ENCODE measurements around the gene SAMD5.

SAMD5 gene

DNA sequence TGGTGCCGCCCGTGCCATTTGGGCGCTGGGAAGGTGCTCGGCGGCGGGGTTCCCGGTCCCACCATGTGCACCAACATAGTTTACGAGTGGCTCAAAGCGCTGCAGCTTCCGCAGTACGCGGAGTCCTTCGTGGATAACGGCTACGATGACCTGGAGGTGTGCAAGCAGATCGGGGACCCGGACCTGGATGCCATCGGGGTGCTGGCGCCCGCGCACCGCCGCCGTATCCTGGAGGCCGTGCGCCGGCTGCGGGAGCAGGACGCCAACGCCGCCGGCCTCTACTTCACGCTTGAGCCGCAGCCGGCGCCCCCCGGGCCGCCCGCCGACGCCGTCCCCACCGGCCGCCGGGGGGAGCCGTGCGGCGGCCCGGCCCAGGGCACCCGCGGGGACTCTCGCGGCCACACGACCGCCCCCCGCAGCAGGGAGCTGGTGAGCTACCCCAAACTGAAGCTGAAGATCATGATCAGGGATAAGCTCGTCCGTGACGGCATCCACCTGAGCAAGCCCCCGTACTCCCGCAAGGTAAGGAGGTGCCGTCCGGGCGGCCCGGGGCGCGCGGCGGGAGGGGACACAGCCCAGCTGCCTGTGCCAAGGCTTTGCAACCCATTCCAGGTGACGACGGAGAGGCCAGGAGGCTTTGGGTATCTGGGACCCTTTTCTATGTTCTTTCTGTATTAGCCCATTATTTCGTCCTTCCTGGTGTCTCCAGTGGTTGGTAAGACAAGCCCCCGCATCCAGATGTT, 547 bp downstream of the SAMD5 start:
- TF ChIP-seq, protein P1, sequence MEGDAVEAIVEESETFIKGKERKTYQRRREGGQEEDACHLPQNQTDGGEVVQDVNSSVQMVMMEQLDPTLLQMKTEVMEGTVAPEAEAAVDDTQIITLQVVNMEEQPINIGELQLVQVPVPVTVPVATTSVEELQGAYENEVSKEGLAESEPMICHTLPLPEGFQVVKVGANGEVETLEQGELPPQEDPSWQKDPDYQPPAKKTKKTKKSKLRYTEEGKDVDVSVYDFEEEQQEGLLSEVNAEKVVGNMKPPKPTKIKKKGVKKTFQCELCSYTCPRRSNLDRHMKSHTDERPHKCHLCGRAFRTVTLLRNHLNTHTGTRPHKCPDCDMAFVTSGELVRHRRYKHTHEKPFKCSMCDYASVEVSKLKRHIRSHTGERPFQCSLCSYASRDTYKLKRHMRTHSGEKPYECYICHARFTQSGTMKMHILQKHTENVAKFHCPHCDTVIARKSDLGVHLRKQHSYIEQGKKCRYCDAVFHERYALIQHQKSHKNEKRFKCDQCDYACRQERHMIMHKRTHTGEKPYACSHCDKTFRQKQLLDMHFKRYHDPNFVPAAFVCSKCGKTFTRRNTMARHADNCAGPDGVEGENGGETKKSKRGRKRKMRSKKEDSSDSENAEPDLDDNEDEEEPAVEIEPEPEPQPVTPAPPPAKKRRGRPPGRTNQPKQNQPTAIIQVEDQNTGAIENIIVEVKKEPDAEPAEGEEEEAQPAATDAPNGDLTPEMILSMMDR (IDR thresholded peaks at IDR 0.05; ENCODE audit: low read depth, low read length, missing control alignments), result no peak

GRCh38 chr6:147509891-147510290, 1.4 kb downstream of the SAMD5 start:
- TF ChIP-seq, protein P1 (IDR thresholded peaks at IDR 0.05; ENCODE audit: low read depth, low read length, missing control alignments), result no peak
- DNase-seq (ENCODE audit: low read depth), result no peak
- H3K4me3 ChIP-seq (ENCODE audit: low read depth, low read length), result no peak overlapping the region

More for the DNA sequence above, 547 bp downstream of the SAMD5 start:
- H3K4me3 ChIP-seq (ENCODE audit: low read depth, low read length), result peak overlapping the region; percentile 28
- no peak for DNase-seq (ENCODE audit: low read depth)

DNA sequence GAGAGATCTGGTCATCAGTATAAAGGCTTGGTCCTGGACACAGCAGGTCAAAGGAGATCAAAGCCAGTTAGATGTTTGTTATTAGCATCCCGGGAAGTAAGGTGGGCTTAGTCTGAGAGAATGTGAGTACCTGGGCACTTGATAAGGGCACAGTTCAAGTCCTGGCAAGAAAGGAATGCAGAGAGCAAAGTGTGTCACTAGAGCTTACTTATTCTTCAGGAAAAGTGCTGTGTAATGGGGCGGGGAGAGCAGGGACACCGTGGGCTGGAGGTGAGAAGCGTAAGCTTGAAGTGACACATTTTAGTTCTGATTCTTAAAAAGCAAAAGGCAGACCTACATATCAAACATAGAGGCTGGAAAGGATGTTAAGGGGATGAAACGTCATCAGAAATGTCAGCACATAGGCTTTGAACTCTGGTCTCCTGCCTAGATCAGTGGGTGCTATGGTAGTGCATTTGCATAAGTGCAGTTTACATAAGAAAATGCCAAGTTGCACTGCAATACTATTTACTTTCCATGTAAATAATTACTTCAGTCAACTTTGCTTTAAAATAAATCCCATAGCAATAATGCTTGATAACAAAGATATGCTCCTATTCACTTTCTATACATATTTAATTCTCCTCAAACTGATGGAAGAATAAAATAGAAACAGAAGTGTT, 2.6 kb downstream of the SAMD5 start:
- no peak overlapping the region for H3K4me3 ChIP-seq (ENCODE audit: low read depth, low read length)
- no peak for DNase-seq (ENCODE audit: low read depth)
- TF ChIP-seq, protein P1 (IDR thresholded peaks at IDR 0.05; ENCODE audit: low read depth, low read length, missing control alignments), result no peak

DNA sequence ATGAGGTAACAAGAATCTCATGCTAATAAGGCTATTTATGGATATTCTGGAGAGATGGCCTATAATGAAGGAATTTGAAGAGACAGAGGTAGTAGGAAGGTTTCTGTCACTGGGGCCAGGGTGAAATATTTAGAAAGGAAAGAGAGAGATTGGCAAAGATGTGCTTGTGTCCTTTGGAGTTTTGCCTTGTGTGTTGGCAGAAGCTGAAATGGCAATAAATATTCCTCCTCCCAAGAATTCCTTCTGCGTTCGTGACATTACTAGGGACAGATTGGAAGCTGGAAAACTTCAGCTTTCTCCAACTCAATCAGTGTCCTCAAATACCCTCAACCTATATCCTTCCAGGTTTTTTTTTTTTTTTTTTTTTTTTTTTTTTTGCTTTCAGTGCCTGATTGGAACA, 6.3 kb downstream of the SAMD5 start:
- no peak overlapping the region for H3K4me3 ChIP-seq (ENCODE audit: low read depth, low read length)
- DNase-seq (ENCODE audit: low read depth), result no peak
- TF ChIP-seq, protein P1 (IDR thresholded peaks at IDR 0.05; ENCODE audit: low read depth, low read length, missing control alignments), result no peak

GRCh38 chr6:147515327-147515726, 6.8 kb downstream of the SAMD5 start:
- TF ChIP-seq, protein P1 (IDR thresholded peaks at IDR 0.05; ENCODE audit: low read depth, low read length, missing control alignments), result no peak
- DNase-seq (ENCODE audit: low read depth), result no peak
- H3K4me3 ChIP-seq (ENCODE audit: low read depth, low read length), result no peak overlapping the region

DNA sequence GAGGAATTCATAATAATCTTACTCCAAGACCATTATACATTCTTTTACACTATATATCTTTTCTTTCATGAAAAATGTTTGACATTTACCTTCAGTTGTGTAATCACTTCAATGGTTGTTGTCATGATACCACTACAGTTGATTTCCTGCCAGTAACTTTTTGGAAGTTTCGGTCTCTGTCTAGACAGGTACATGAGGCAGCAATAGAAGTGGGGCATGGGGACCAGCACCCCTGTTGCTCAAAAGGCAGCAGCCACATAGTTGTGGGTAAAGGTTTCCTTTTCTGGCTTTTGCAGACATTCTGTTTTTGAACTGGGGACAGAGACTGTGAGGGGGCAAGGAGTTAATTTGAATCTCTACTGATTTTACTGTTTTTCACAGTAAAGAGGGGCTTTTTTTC, 14.1 kb downstream of the SAMD5 start:
- no peak overlapping the region for H3K4me3 ChIP-seq (ENCODE audit: low read depth, low read length)
- TF ChIP-seq, protein P1 (IDR thresholded peaks at IDR 0.05; ENCODE audit: low read depth, low read length, missing control alignments), result no peak
- no peak for DNase-seq (ENCODE audit: low read depth)

All from GM12864 (cell line).